Muscle of arm (tissue), 14 donors: ENCODE measurements around the gene IL10. TPM values are rescaled to one million over a fixed set of nuclear protein-coding genes. Genes with fewer than 3 reads are reported as not detected.
A peak's percentile ranks its signal among the peaks of the same experiment; 100 is the strongest.

Experiments
- DNase-seq: peaks from one replicate; pipeline ENCODE4 v3.0.0-alpha.2; 2013
- long read RNA-seq, 11 donors: transcript quantifications; one replicate each; lab custom pipeline, GENCODE V29; 2026
- polyA plus RNA-seq, 12 donors: library from polyadenylated mRNA; unstranded; fragments of 120-200 nt; gene quantifications; one replicate each; pipeline ENCODE4 v1.2.1, GENCODE V29; 2013; ENCODE audit not compliant: insufficient read length in 12 of 12

Gene IL10
- 1 to 10 TPM in 2 of 12 donors, under 1 TPM in 7, not detected in 3; 0.14 to 1.2 (median 0.49) TPM for polyA plus RNA-seq
- long read RNA-seq, donor 1 = 0 reads
- long read RNA-seq, donor 2, partial matches to known transcripts = 0 of 1 reads
- long read RNA-seq, donor 2, other reads (novel, unspliced or antisense) = 0 of 1 reads
- long read RNA-seq, donor 3 = 0 reads
- long read RNA-seq, donor 4 = 0 reads
- long read RNA-seq, donor 5 = 0 reads
- long read RNA-seq, donor 6, partial matches to known transcripts = 0 of 1 reads
- long read RNA-seq, donor 6, other reads (novel, unspliced or antisense) = 0 of 1 reads
- long read RNA-seq, donor 7 = 0 reads
- long read RNA-seq, donor 8 = 0 reads
- long read RNA-seq, donor 9 = 0 reads
- long read RNA-seq, donor 10 = 0 reads
- long read RNA-seq, donor 11 = 0 reads

DNA sequence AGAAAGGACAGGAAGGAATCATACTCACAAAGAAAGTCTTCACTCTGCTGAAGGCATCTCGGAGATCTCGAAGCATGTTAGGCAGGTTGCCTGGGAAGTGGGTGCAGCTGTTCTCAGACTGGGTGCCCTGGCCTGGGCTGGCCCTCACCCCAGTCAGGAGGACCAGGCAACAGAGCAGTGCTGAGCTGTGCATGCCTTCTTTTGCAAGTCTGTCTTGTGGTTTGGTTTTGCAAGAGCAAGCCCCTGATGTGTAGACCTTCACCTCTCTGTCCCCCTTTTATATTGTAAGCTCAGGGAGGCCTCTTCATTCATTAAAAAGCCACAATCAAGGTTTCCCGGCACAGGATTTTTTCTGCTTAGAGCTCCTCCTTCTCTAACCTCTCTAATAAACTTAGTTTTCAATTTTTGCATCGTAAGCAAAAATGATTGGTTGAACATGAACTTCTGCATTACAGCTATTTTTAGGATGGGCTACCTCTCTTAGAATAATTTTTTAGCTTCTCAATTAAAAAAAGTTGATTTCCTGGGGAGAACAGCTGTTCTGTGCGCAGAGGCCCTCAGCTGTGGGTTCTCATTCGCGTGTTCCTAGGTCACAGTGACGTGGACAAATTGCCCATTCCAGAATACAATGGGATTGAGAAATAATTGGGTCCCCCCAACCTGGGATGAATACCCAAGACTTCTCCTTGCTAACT lies at the start of gene IL10:
Gene IL10, minus strand, starts transcription at position 252 of the 695 bp plus-strand sequence. Its CDS starts 59 bp downstream, at position 193.
- DNase-seq = no peak

- DNase-seq = no peak
Observed at GRCh38 chr1:206821493-206821892, 49.2 kb upstream of the IL10 start.

- DNase-seq = peak; percentile 18
Observed at GRCh38 chr1:206816390-206817287, 44.3 kb upstream of the IL10 start.

GRCh38 chr1:206814716-206815341 lies 42.5 kb upstream of the IL10 start:
- DNase-seq = peak; percentile 42

DNA sequence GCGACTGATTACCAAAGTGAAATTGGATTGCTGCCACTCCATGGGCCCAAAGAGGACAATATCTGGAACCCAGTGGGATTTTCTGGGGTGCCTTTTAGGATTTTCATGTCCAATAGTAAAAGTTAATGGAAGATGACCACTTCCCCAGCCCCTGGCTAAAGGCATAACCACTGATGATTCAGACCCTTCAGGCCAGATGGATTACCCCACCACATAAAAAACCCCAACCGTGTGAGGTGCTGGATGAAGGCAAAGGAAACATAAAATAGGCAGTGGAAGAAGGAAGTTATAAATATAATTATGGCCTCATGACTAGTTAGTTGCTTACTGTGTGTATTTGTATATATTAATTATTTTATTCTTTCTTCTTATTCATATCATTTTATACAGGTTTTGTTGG lies 40.2 kb upstream of the IL10 start:
- no peak for DNase-seq

- no peak for DNase-seq
Observed at GRCh38 chr1:206809504-206810084, 37.3 kb upstream of the IL10 start.

GRCh38 chr1:206808615-206809014 lies 36.3 kb upstream of the IL10 start:
- no peak for DNase-seq

- no peak for DNase-seq
Observed at GRCh38 chr1:206805357-206805756, 33.1 kb upstream of the IL10 start.

DNA sequence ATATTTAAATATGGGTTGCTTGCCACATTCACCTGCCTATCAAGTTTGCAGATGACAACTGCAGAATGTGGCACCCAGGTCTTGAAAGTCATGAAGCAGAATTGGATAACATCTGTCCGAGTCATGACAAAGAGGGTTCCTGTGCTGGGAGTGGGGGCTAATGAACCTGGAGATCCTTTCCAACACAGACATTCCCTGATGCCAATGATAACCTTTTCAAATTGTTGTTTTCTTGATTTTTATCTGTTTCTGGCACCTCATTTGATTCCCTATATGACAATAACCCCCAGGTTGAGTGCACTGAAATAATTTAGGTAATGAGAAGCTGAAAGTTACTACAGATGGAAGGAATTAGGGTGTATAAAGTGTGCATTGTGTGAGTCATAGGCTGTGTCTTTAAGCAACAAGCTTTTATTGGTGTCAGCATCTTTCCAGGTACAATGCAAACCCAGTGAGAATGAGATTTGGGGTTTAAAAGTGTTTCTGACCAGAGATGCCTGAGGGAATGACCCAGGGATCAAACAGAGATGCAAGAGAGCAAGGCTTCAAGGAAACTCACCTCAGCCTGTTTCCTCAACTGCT lies 32.0 kb upstream of the IL10 start:
- DNase-seq = no peak

DNA sequence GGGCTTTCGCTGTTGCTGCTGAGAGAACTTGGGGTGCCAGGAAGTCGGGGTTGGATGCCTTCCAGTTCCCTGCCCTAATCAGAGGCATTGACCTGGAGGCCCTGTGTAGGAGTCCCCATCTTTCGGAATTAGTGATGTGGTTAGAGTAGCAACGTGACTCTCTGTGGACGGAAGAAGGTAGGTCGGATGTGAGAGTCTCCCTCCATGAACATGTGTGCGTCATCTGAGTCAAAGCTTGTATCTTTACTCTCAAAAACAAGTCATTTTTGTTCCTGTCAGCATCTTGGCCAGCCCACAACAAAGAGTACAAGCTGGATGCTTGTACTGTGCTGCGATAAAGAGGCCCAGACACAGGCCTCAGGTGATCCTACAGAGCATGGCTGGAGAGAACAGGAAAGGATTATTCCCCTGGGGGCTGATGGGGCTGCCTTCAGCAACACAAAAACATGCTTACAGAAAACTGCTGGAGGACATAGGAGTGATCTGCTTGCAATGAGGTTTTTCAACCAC lies 31.0 kb upstream of the IL10 start:
- no peak for DNase-seq

DNA sequence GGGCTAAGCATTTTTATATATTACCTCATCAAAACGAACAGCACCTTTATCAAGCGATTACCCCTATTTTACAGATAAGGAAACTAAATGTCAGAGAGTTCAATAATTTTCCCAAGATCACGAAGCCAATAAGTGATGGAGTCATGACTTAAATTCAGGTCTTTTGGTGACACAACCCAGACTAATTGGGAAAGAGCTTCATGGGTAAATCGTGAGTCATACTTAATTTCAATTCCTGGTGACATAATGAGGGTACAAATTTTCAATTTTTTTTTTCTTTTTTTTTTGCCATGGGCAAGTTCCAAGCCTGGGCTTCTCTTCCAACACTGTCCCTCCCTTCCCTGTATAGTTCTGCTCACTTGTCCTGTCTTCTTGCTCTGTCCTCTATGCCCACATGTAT lies 30.1 kb upstream of the IL10 start:
- DNase-seq = no peak

DNA sequence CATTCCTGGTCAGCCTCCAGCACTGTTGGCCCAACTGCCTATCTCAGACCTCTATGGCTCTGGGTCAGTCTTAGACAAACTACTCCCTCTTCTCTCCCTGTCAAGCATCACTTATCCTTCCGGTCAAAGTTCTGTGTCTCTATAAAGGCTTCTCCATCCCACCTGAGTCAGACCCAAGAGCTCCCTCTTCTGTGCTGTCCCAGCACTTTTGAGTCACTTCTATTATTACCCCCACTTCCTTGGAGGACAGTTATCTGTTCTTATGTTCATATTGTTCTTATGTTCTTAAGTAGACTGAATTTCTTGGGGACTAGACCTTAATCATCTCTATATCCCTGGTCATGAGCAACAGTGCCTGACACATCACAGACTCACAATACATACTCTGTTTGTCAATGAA lies 29.2 kb upstream of the IL10 start:
- no peak for DNase-seq

DNA sequence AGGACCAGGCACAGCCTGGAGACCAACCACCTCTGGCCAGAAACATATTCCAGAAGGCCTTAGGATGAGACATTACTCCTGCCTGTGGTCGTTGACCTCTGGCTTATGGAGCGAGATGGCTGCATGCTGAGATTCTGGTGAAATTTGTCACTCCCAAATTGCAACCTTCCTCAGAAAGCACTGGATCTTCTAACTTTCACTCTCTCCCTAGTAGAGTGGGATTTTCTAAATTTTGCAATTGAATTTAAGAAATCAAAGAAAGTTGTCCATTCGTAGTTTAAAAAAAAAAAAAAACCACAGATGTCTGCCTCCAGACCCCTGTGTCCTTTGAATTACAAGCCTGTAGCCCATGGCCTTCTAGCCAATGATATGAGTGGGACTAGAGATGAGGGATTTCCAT lies 28.6 kb upstream of the IL10 start:
- DNase-seq = no peak

- no peak for DNase-seq
Observed at GRCh38 chr1:206800411-206800810, 28.1 kb upstream of the IL10 start.

DNA sequence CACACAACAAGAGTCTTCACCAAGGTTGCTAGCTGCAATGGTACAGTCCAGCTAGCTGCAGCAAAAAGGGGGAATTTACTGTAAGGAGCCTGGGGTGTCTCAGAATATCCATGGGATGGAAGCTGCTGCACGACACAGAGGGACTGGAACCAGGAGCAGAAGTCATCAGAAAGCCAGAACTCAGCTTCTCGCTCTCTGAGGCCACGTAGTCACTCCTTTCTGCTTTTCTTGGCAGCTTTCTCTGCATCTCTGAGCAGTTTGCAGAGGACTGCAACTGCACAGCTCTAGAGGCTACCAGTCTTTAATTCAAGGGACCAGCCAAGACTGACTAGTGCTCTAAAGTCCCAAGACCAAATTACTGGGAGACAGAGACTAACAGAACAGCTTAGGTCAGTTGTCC lies 27.0 kb upstream of the IL10 start:
- no peak for DNase-seq

DNA sequence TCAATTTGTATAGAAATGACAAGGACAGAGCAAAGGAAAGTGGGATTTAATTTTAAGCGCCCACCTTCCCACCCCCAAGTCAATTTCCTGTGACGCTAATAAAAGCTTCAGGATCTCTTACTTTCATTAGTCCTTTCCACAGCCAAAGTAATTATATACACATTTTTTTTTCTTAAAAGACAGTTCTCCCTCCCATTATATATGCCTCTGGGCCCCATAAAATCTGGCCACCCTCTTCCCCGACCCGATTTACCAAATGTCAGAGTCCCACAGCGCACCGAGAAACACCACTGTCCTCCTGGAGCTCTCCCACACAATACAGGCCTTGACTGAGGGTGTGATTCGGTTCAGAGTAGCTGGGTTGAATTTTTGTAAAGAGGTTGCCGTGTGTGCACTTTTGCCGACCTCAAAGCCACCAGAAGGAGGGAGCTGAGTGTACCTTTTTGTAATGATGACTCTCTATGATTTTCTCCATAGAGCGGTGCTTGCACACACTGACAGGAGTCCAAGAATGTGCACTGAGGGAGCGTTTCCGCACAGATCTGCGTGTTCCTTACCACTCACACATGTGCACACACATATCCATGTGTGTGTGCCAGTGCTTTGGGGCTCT lies 26.2 kb upstream of the IL10 start:
- no peak for DNase-seq

DNA sequence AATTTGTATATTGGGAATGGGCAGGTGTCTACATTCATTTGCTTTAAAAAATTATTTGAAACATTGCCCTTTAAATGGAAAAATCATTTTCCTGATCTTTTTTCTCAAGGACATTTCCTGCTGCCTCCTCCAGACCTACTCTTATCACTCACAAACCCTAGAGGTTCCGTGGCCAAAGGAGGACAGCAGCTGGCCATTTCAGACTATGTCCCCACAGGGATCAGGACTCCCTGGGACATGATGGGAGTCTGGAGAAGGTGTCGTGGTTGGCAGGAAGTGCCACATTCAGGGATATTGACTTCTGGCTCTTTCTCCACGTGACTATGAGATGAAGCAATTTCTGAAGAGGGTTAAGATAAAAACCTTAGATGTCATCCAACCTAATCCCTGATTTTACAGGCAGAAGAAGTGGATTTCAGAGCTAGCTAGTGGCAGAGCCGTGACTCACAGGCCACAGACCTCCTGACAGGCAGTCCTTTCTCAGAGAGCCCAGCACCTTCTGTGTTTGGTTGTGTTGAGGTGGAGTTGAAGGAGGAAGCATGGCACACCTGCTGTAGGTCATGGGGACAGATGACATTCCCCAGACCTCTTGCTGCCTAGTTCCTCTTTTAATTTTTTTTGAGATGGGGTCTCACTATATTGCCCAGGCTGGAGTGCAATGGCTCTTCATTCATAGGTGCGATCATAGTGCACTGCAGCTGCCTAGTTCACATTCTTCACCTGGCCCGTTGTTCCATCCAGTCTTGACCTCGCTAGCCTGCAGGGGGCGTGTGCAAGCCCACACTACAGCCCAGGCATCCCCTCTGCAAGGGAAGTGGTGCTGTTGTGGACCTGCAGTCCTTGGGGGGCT lies 25.5 kb upstream of the IL10 start:
- no peak for DNase-seq

- DNase-seq = no peak
Observed at GRCh38 chr1:206796981-206797402, 24.7 kb upstream of the IL10 start.

DNA sequence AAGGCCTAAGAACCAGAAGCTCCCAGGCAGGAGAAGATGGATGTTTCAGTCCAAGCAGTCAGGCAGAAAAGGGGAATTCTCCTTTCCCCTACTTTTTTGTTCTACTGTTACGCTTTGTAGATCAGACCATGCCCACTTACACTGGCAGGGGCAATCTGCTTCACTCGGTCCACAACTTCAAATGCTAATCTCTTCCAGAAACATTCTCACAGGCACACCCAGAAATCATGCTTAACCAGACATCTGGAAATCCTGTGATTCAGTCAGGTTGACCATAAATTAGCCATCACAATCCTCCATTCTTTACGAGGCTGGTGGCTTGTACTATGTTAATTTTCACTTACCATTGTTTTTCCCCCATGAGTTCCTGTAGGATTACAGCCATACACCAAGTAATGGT lies 23.8 kb upstream of the IL10 start:
- DNase-seq = no peak
